Melanocyte of skin (primary cell): ENCODE results near the gene PTBP2. TPM values are rescaled to one million over a fixed set of nuclear protein-coding genes. Genes with fewer than 3 reads are reported as not detected.

ENCODE experiments used
- total RNA-seq, 2 donors: library from RNA; depleted of rRNA; stranded (reverse); fragments of >200 nt; gene quantifications; 2 replicates each; pipeline ENCODE4 v1.2.3, GENCODE V29; 2012

Gene PTBP2, protein sequence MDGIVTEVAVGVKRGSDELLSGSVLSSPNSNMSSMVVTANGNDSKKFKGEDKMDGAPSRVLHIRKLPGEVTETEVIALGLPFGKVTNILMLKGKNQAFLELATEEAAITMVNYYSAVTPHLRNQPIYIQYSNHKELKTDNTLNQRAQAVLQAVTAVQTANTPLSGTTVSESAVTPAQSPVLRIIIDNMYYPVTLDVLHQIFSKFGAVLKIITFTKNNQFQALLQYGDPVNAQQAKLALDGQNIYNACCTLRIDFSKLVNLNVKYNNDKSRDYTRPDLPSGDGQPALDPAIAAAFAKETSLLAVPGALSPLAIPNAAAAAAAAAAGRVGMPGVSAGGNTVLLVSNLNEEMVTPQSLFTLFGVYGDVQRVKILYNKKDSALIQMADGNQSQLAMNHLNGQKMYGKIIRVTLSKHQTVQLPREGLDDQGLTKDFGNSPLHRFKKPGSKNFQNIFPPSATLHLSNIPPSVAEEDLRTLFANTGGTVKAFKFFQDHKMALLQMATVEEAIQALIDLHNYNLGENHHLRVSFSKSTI
- 10 to 100 TPM; 11.0 to 14.3 TPM for total RNA-seq

DNA sequence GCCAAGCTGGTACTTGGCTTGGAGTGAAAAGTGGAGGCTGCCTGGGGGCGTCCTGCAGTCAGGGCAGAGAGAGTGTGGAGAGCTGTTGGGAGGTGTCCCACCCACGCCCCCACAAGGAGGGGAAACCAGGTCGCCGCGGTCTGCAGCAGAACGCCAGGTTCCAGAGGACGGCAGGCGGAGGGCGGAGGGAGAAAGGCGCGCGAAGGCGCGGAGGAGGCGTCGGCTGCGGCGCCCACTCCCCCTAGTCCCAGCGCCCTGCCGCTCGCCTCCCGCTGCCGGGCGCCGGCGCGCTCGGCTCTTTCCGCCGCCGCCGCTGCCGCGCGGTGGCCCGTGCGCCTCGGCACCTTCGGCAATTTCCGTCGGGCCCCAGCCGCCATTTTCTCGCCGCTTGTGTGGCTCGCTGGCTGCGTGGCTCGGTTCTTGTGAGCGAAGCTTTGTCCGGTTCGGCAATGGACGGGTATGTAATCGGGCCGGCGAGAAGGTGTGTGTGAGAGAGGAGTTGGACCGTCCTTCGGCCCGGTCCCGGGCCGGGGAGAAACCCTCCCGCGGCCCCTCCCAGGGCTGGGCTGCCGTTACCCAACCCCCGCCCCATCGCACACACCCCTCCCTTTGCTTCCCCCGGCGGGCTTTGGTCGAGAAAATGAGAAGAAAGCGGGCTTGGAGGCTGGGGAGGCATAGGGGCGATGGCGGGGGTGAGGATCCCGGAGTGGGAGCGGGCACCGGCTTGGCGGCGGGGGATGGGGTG lies at the start of gene PTBP2:
Gene PTBP2 (plus strand): TSS at position 369 of the 745 bp plus-strand sequence. CDS start 81 bp downstream, at position 450.

